GM23248 (cell line): ENCODE measurements around the gene COL7A1. TPM values are rescaled to one million over a fixed set of nuclear protein-coding genes. Genes with fewer than 3 reads are reported as not detected.

ENCODE experiments used
- DNase-seq: peaks from one replicate; pipeline ENCODE4 v3.0.0-alpha.2; 2015
- H2AFZ ChIP-seq: fragments of 200-600 bp; sonication (generic); 2 replicates; pipeline ENCODE4 v1.6.1; 2016; ENCODE audit warnings: antibody characterized with exemption
- H3F3A ChIP-seq: fragments of 200-600 bp; sonication (generic); 2 replicates; pipeline ENCODE4 v1.6.1; 2016; ENCODE audit warnings: mild to moderate bottlenecking, antibody characterized with exemption, mixed run types; ENCODE audit not compliant: insufficient read depth
- H3K27ac ChIP-seq: fragments of 200-600 bp; sonication (generic); 2 replicates; pipeline ENCODE4 v1.5.1; 2016; ENCODE audit warnings: mild to moderate bottlenecking
- H3K27me3 ChIP-seq: fragments of 200-600 bp; sonication (generic); replicated peaks from 2 replicates; pipeline ENCODE4 v1.6.1; 2016; ENCODE audit warnings: mild to moderate bottlenecking; ENCODE audit not compliant: insufficient read depth
- H3K36me3 ChIP-seq: fragments of 200-600 bp; sonication (generic); 2 replicates; pipeline ENCODE4 v1.6.1; 2016; ENCODE audit warnings: low read depth, mild to moderate bottlenecking
- H3K4me1 ChIP-seq: fragments of 200-600 bp; sonication (generic); 2 replicates; pipeline ENCODE4 v1.6.1; 2016; ENCODE audit warnings: mild to moderate bottlenecking; ENCODE audit not compliant: insufficient read depth
- H3K4me2 ChIP-seq: fragments of 200-600 bp; sonication (generic); one replicate; pipeline ENCODE4 v1.6.1; 2016; ENCODE audit warnings: mild to moderate bottlenecking; ENCODE audit not compliant: unreplicated experiment
- H3K4me3 ChIP-seq: fragments of 200-600 bp; sonication (generic); 2 replicates; pipeline ENCODE4 v1.5.1; 2016; ENCODE audit warnings: mild to moderate bottlenecking
- H3K79me2 ChIP-seq: fragments of 200-600 bp; sonication (generic); 2 replicates; pipeline ENCODE4 v1.6.1; 2016; ENCODE audit warnings: mild to moderate bottlenecking; ENCODE audit not compliant: insufficient read depth
- H3K9ac ChIP-seq: fragments of 200-600 bp; sonication (generic); 2 replicates; pipeline ENCODE4 v1.6.1; 2016; ENCODE audit warnings: mild to moderate bottlenecking
- H3K9me2 ChIP-seq: fragments of 200-600 bp; sonication (generic); 2 replicates; pipeline ENCODE4 v1.6.1; 2016; ENCODE audit warnings: mixed run types, mild to moderate bottlenecking, moderate library complexity; ENCODE audit not compliant: insufficient read depth
- H3K9me3 ChIP-seq: fragments of 200-600 bp; sonication (generic); one replicate; pipeline ENCODE4 v1.6.1; 2017; ENCODE audit warnings: low read depth
- H4K20me1 ChIP-seq: fragments of 200-600 bp; sonication (generic); 2 replicates; pipeline ENCODE4 v1.6.0; 2016; ENCODE audit not compliant: insufficient read depth
- EZH2 ChIP-seq: fragments of 200-600 bp; sonication (generic); IDR thresholded peaks from 2 replicates; pipeline ENCODE4 v1.6.1; 2018; ENCODE audit warnings: antibody characterized with exemption, mild to moderate bottlenecking; ENCODE audit not compliant: insufficient read depth, poor library complexity, severe bottlenecking
- EZH2phosphoT487 ChIP-seq: fragments of 200-600 bp; sonication (generic); IDR thresholded peaks from 2 replicates; pipeline ENCODE4 v1.6.1; 2018; ENCODE audit warnings: antibody characterized with exemption, moderate library complexity, mild to moderate bottlenecking, low read depth; ENCODE audit not compliant: insufficient read depth
- WGBS, 2 experiments: methylation state at CpG; one replicate each; pipeline ENCODE4 v1.1.6; 2015 to 2017; ENCODE audit warnings: low lambda C conversion rate in 2 of 2, low coverage in 1 of 2; ENCODE audit errors: missing lambda C conversion rate in 2 of 2; 5-methylcytosine and 5-hydroxymethylcytosine counted together
- in situ Hi-C: fragments of 300-500 bp; cut with MboI; formaldehyde crosslinking; loops from 2 replicates; pipeline ENCODE4 v1.15.0; 2020
- polyA plus RNA-seq: library from polyadenylated mRNA; unstranded; fragments of >200 nt; fragmentation: Nextera tagmentation; extraction: Ambion mirVana; gene quantifications from 2 replicates; pipeline ENCODE4 v1.2.1, GENCODE V29; 2016
- total RNA-seq: library from RNA; depleted of rRNA; stranded (reverse); fragments of >200 nt; shearing (Covaris generic); gene quantifications from 2 replicates; pipeline ENCODE4 v1.2.3, GENCODE V29; 2014

COL7A1 gene
- total and polyA plus RNA-seq, 2 experiments from 2014 or later = 11.2 to 33.6 TPM

GRCh38 chr3:48637305-48637704, 42.2 kb upstream of the COL7A1 start:
- Histone ChIP-seq H3K27ac (no peak overlapping the region), H3K9ac (no peak overlapping the region), H2AFZ (no peak overlapping the region), H3K27me3 (no peaks in the 10 kb centered on the region), H3K4me3 (no peak overlapping the region), H3K36me3 (no peaks in the 10 kb centered on the region), H4K20me1 (no peaks in the 10 kb centered on the region; the same call in 1 of the 2 replicates), H3K9me2 (no peaks in the 10 kb centered on the region), H3F3A (no peaks in the 10 kb centered on the region), H3K4me1 (peaks cover 8% of the 10 kb centered on the region; the same call in 1 of the 2 replicates), H3K4me2 (no peak overlapping the region), H3K79me2 (peaks cover 23% of the 10 kb centered on the region), H3K9me3 (no peaks in the 10 kb centered on the region)
- in situ Hi-C loops = no loop called here
- 80 to 81% methylated on average over 5 to 6 of the region's 6 CpGs for WGBS, 2 experiments
- DNase-seq = no peak
- TF ChIP-seq EZH2phosphoT487 (no peak), EZH2 (no peak)

GRCh38 chr3:48636149-48636655, 41.1 kb upstream of the COL7A1 start:
- 45 to 47% methylated on average over 10 of the region's 10 CpGs for whole genome bisulfite sequencing, 2 experiments
- Histone ChIP-seq H3K9ac (peak overlapping the region; percentile 91), H3K27me3 (no peaks in the 10 kb centered on the region), H3K36me3 (no peaks in the 10 kb centered on the region), H3F3A (no peaks in the 10 kb centered on the region), H3K9me2 (no peaks in the 10 kb centered on the region), H3K4me3 (peak overlapping the region; percentile 99), H3K4me2 (peak overlapping the region; percentile 83), H2AFZ (peak overlapping the region; percentile 90), H3K79me2 (peaks cover 23% of the 10 kb centered on the region), H3K27ac (peak overlapping the region; percentile 24; the same call in 1 of the 2 replicates), H3K9me3 (no peaks in the 10 kb centered on the region), H4K20me1 (no peaks in the 10 kb centered on the region; the same call in 1 of the 2 replicates), H3K4me1 (peaks cover 8% of the 10 kb centered on the region; the same call in 1 of the 2 replicates)
- in situ Hi-C loops = no loop called here
- TF ChIP-seq EZH2phosphoT487 (no peak), EZH2 (no peak)
- DNase-seq = peak; percentile 14

DNA sequence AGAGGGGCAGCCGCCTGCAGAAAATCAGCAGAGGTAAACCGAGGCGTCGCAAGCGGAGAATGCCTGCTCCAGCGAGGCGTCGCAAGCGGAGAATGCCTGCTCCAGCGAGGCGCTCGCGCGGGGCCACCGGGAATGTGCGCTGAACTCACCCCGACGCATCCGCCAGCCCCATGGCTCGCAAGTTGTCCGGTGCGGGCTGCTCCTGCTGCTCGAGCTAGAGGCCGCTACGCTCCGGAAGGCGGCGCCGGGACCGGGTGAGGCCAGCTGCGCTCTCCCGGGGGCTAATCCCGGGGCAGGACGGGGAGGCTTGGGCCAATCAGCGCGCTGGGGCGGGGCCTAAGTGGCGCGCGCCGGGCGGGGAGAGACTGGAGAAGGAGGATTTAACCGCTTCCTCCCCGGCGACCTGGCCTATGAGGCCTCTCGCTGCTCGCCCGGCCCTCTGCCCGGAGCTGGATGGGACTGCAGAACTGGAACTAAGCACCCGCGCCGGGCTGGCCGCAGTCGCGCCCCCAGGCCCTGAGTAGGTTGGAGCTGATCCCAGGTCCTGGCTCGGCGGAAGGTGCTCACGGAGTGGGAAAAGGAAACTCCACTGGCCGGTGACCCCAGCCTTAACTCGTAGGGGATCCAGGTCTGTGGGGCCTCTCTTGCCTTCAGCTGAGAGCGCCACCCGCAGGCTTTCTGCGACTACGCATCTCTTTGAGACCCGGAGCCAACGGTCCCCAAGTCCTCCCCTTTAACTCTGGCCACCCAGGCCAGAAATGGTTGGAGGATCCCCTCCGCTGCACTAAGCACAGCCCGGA, 40.3 kb upstream of the COL7A1 start, which contains the start of gene SLC26A6:
TSS of gene SLC26A6 (minus strand) at position 240 of the 800 bp plus-strand sequence. CDS start at position 172, 68 bp downstream.
- H3K4me3 ChIP-seq = peak within 1 kb of the TSS; percentile 99
- peaks cover 23% of the 10 kb centered on the region for H3K79me2 ChIP-seq
- no peaks in the 10 kb centered on the region; the same call in 1 of the 2 replicates for H4K20me1 ChIP-seq
- peak within 1 kb of the TSS; percentile 90 for H2AFZ ChIP-seq
- 0 to 1% methylated on average over 59 to 66 of the region's 68 CpGs for WGBS, 2 experiments
- H3K36me3 ChIP-seq = no peaks in the 10 kb centered on the region
- peak within 1 kb of the TSS; percentile 51 for H3K27ac ChIP-seq
- no peaks in the 10 kb centered on the region for H3K27me3 ChIP-seq
- in situ Hi-C loops = no loop called here
- peaks cover 8% of the 10 kb centered on the region; the same call in 1 of the 2 replicates for H3K4me1 ChIP-seq
- H3K9me3 ChIP-seq = no peaks in the 10 kb centered on the region
- peak within 1 kb of the TSS; percentile 88 for H3K4me2 ChIP-seq
- H3F3A ChIP-seq = no peaks in the 10 kb centered on the region
- peak within 1 kb of the TSS; percentile 91 for H3K9ac ChIP-seq
- no peaks in the 10 kb centered on the region for H3K9me2 ChIP-seq
- no peak for TF ChIP-seq EZH2phosphoT487
- no peak for TF ChIP-seq EZH2
- peak; percentile 99 for DNase-seq

- Histone ChIP-seq H4K20me1 (no peaks in the 10 kb centered on the region; the same call in 1 of the 2 replicates), H3K4me2 (peak overlapping the region; percentile 88), H3K27me3 (no peaks in the 10 kb centered on the region), H3K9me2 (no peaks in the 10 kb centered on the region), H3K79me2 (peaks cover 23% of the 10 kb centered on the region), H3F3A (no peaks in the 10 kb centered on the region), H3K27ac (peak overlapping the region; percentile 51), H3K9me3 (no peaks in the 10 kb centered on the region), H3K9ac (peak overlapping the region; percentile 91), H2AFZ (peak overlapping the region; percentile 90), H3K36me3 (no peaks in the 10 kb centered on the region), H3K4me3 (peak overlapping the region; percentile 99), H3K4me1 (peaks cover 8% of the 10 kb centered on the region; the same call in 1 of the 2 replicates)
- DNase-seq = peak; percentile 77
- TF ChIP-seq EZH2phosphoT487 (no peak), EZH2 (no peak)
- 4 to 5% methylated on average over 13 to 27 of the region's 30 CpGs for WGBS, 2 experiments
- in situ Hi-C loops = no loop called here
Observed at GRCh38 chr3:48634661-48635221, 39.6 kb upstream of the COL7A1 start.
